Measurements from ENCODE around the gene CHST8.

The CHST8 gene

DNA sequence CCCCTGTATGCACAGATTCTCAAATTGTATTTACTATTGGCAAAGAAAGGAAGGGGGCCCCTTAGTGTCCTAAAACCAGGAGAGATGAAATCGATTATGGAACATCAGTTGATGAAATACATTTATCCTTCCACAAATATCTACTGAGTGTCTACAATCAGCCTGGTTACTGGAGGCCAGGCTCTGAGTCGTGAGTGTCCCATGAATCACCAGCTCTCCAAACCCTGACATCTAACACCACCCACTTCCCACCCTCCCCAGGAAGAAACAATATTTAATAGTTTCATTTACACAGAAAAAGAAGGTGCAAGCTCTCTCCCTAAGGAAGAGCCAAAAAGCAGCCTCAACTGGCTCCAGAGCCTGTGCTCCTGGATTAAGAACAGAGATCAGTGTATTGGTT, 200.1 kb downstream of the CHST8 start:
- no peaks in the 10 kb centered on the region for H4K20me1 ChIP-seq (ENCODE audit: control insufficient read depth, insufficient read depth, low read depth, low read length)
- H3K27me3 ChIP-seq (ENCODE audit: control insufficient read depth, low read length) = peaks cover 6% of the 10 kb centered on the region; the same call in 1 of the 2 replicates
- no peaks in the 10 kb centered on the region for H3K9me2 ChIP-seq (replicated peaks; ENCODE audit: control insufficient read depth, low read length)
- H3K36me3 ChIP-seq (ENCODE audit: control insufficient read depth, low read length) = no peaks in the 10 kb centered on the region
- H3K4me1 ChIP-seq (ENCODE audit: control insufficient read depth, low read length) = peaks cover 5% of the 10 kb centered on the region; the same call in 1 of the 2 replicates
- H3K9me3 ChIP-seq (ENCODE audit: control insufficient read depth, insufficient read depth, low read length) = no peaks in the 10 kb centered on the region
- H3F3A ChIP-seq (ENCODE audit: control insufficient read depth, insufficient read depth) = no peaks in the 10 kb centered on the region
- TF ChIP-seq, protein P1, sequence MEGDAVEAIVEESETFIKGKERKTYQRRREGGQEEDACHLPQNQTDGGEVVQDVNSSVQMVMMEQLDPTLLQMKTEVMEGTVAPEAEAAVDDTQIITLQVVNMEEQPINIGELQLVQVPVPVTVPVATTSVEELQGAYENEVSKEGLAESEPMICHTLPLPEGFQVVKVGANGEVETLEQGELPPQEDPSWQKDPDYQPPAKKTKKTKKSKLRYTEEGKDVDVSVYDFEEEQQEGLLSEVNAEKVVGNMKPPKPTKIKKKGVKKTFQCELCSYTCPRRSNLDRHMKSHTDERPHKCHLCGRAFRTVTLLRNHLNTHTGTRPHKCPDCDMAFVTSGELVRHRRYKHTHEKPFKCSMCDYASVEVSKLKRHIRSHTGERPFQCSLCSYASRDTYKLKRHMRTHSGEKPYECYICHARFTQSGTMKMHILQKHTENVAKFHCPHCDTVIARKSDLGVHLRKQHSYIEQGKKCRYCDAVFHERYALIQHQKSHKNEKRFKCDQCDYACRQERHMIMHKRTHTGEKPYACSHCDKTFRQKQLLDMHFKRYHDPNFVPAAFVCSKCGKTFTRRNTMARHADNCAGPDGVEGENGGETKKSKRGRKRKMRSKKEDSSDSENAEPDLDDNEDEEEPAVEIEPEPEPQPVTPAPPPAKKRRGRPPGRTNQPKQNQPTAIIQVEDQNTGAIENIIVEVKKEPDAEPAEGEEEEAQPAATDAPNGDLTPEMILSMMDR (IDR thresholded peaks at IDR 0.05; ENCODE audit: low read depth, low read length, poor library complexity, severe bottlenecking) = no peak
- TF ChIP-seq EZH2phosphoT487 (IDR thresholded peaks at IDR 0.05; ENCODE audit: borderline replicate concordance, low read length) = no peak
- no peak overlapping the region for H3K27ac ChIP-seq (ENCODE audit: low read depth, low read length)
- no peak overlapping the region for H3K4me2 ChIP-seq (ENCODE audit: low read length)
- no peak overlapping the region for H3K4me3 ChIP-seq (ENCODE audit: low read length)
- H3K79me2 ChIP-seq (ENCODE audit: control insufficient read depth, low read length) = no peaks in the 10 kb centered on the region

Measured in DOHH2 (cell line).